HEK293 (cell line): ENCODE measurements around the gene SYNJ1.

Experiments used
- CTCF ChIA-PET: fragments of 350-600 bp; formaldehyde crosslinking; extraction: SDS; loops from one replicate; lab custom pipeline; 2021; ENCODE audit warnings: antibody characterized with exemption; lab: Yijun Ruan, JAX
- POLR2A ChIA-PET: fragments of 300-600 bp; formaldehyde crosslinking; extraction: SDS; loops from one replicate; lab custom pipeline; 2020; ENCODE audit warnings: antibody characterized with exemption, inconsistent platforms; lab: Yijun Ruan, JAX
- H3K27ac ChIP-seq: fragments of 200-500 bp; sonication (Bioruptor generic); 2 replicates; pipeline ENCODE4 v1.5.1; 2014; ENCODE audit warnings: low read depth, low read length, control low read depth, inconsistent platforms; ENCODE audit errors: extremely low read depth
- H3K36me3 ChIP-seq, 2 experiments: fragments of 200-500 bp in 1 of 2; sonication (Bioruptor generic) in 1 of 2; 1 replicate in 1 of 2; 2 replicates in 1 of 2; pipeline ENCODE4 v1.5.1; 2014 to 2017; ENCODE audit warnings: inconsistent platforms in 2 of 2, low read length in 2 of 2; ENCODE audit not compliant: control insufficient read depth in 2 of 2, insufficient read depth in 1 of 2
- H3K4me1 ChIP-seq: fragments of 200-500 bp; sonication (Bioruptor generic); 2 replicates; pipeline ENCODE4 v1.5.1; 2014; ENCODE audit warnings: mild to moderate bottlenecking, low read length, inconsistent platforms; ENCODE audit not compliant: control insufficient read depth, insufficient read depth
- H3K4me3 ChIP-seq: 2 replicates; pipeline ENCODE4 v1.5.1; 2011; ENCODE audit warnings: low read depth, mild to moderate bottlenecking, control low read depth, low read length, moderate library complexity
- H3K9me3 ChIP-seq: fragments of 200-500 bp; sonication (Bioruptor generic); 2 replicates; pipeline ENCODE4 v1.5.1; 2014; ENCODE audit warnings: low read depth, low read length, inconsistent platforms; ENCODE audit not compliant: control insufficient read depth, insufficient read depth
- GLI4 ChIP-seq: fragments of 450-650 bp; formaldehyde crosslinking; IDR thresholded peaks from 2 replicates; pipeline ENCODE4 v1.5.1; 2016; ENCODE audit warnings: missing biosample characterization, missing genetic modification characterization
- GLIS1 ChIP-seq: fragments of 450-650 bp; formaldehyde crosslinking; IDR thresholded peaks from 2 replicates; pipeline ENCODE4 v1.5.1; 2016; ENCODE audit warnings: missing biosample characterization, missing genetic modification characterization
- RBAK ChIP-seq: fragments of 450-650 bp; formaldehyde crosslinking; IDR thresholded peaks from 2 replicates; pipeline ENCODE4 v1.5.1; 2016; ENCODE audit warnings: missing biosample characterization, missing genetic modification characterization
- TCF7L2 ChIP-seq: IDR thresholded peaks from 2 replicates; pipeline ENCODE4 v1.6.1; 2011; ENCODE audit warnings: low read depth, mild to moderate bottlenecking, inconsistent platforms, low read length, moderate library complexity, borderline replicate concordance
- ZFP41 ChIP-seq: fragments of 450-650 bp; formaldehyde crosslinking; IDR thresholded peaks from 2 replicates; pipeline ENCODE4 v1.5.1; 2016; ENCODE audit warnings: missing biosample characterization, missing genetic modification characterization, borderline replicate concordance
- ZIC2 ChIP-seq: fragments of 450-650 bp; formaldehyde crosslinking; IDR thresholded peaks from 2 replicates; pipeline ENCODE4 v1.5.1; 2016; ENCODE audit warnings: missing biosample characterization, missing genetic modification characterization
- ZNF132 ChIP-seq: fragments of 450-650 bp; formaldehyde crosslinking; IDR thresholded peaks from 2 replicates; pipeline ENCODE4 v1.5.1; 2017; ENCODE audit warnings: missing biosample characterization, missing genetic modification characterization, borderline replicate concordance
- ZNF350 ChIP-seq: fragments of 450-650 bp; formaldehyde crosslinking; IDR thresholded peaks from 2 replicates; pipeline ENCODE4 v1.5.0; 2017; ENCODE audit warnings: missing biosample characterization, mild to moderate bottlenecking, missing genetic modification characterization
- ZNF426 ChIP-seq: fragments of 450-650 bp; formaldehyde crosslinking; IDR thresholded peaks from 2 replicates; pipeline ENCODE4 v1.5.1; 2017; ENCODE audit warnings: missing biosample characterization, missing genetic modification characterization, mild to moderate bottlenecking, inconsistent platforms, moderate library complexity
- ZNF529 ChIP-seq: fragments of 450-650 bp; formaldehyde crosslinking; IDR thresholded peaks from 2 replicates; pipeline ENCODE4 v1.5.1; 2017; ENCODE audit warnings: missing genetic modification characterization, missing biosample characterization; ENCODE audit not compliant: insufficient replicate concordance
- ZNF654 ChIP-seq: fragments of 450-650 bp; formaldehyde crosslinking; IDR thresholded peaks from 2 replicates; pipeline ENCODE4 v1.5.1; 2016; ENCODE audit warnings: low read depth, missing biosample characterization, missing genetic modification characterization
- ZSCAN16 ChIP-seq: fragments of 450-650 bp; formaldehyde crosslinking; IDR thresholded peaks from 2 replicates; pipeline ENCODE4 v1.5.1; 2016; ENCODE audit warnings: missing biosample characterization, missing genetic modification characterization
- TF ChIP-seq, protein P1 (sequence below): fragments of 450-650 bp; formaldehyde crosslinking; IDR thresholded peaks from 2 replicates; pipeline ENCODE4 v1.5.1; 2016; ENCODE audit warnings: missing biosample characterization, missing genetic modification characterization
- TF ChIP-seq, protein P2 (sequence below): fragments of 450-650 bp; formaldehyde crosslinking; IDR thresholded peaks from 2 replicates; pipeline ENCODE4 v1.5.1; 2016; ENCODE audit warnings: missing biosample characterization, missing genetic modification characterization
- TF ChIP-seq, protein P3 (sequence below): fragments of 450-650 bp; formaldehyde crosslinking; IDR thresholded peaks from 2 replicates; pipeline ENCODE4 v1.5.1; 2017; ENCODE audit warnings: missing biosample characterization, missing genetic modification characterization
- TF ChIP-seq, protein P4 (sequence below): fragments of 450-650 bp; formaldehyde crosslinking; optimal IDR thresholded peaks from 2 replicates; pipeline ENCODE3; 2016; ENCODE audit warnings: missing biosample characterization, mild to moderate bottlenecking, missing genetic modification characterization

The SYNJ1 gene

DNA sequence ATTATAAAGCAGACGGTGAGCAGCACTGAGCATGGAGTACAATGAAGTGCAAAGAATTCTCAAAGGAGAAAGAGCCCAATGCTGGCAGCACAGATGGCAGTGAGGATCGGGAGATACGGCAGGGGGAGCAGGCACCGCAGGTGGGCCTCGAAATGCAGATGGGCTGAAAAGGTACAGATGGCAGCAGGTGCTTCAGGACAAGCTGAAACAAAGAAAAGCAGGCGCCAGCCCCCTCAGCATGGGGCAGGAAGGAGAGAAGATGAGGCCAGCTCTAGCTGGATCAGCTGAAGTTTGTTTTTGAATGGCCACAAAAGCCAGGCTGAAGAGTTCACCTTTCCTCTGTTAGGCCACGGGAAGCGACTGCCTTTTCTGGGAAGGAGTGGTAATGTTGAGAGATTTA lies 123.3 kb downstream of the SYNJ1 start:
- Histone ChIP-seq H3K27ac (no peak overlapping the region), H3K36me3 (peaks cover 52 to 89% of the 10 kb centered on the region in 2 experiments), H3K9me3 (no peaks in the 10 kb centered on the region), H3K4me1 (no peaks in the 10 kb centered on the region)
- TF ChIP-seq, protein P1, sequence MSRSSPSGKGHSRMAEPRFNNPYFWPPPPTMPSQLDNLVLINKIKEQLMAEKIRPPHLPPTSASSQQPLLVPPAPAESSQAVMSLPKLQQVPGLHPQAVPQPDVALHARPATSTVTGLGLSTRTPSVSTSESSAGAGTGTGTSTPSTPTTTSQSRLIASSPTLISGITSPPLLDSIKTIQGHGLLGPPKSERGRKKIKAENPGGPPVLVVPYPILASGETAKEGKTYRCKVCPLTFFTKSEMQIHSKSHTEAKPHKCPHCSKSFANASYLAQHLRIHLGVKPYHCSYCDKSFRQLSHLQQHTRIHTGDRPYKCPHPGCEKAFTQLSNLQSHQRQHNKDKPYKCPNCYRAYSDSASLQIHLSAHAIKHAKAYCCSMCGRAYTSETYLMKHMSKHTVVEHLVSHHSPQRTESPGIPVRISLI = no peak
- no peak for TF ChIP-seq ZNF132 (tag by site-specific recombination)
- no peak for TF ChIP-seq ZNF654 (tag by site-specific recombination)
- no peak for TF ChIP-seq ZNF350
- TF ChIP-seq GLI4 (tag by site-specific recombination) = no peak
- no peak for TF ChIP-seq ZNF426 (tag by site-specific recombination)
- TF ChIP-seq RBAK (tag by site-specific recombination) = no peak
- TF ChIP-seq, all 188 proteins: peak for 0
- ChIA-PET CTCF (interaction anchor here (3.2 kb wide), 1 partner anchor 34 kb away, joined by 21 read pairs; no protein-coding TSS in a partner anchor), POLR2A (no interaction called here)
- H3K4me3 ChIP-seq = no peak overlapping the region

DNA sequence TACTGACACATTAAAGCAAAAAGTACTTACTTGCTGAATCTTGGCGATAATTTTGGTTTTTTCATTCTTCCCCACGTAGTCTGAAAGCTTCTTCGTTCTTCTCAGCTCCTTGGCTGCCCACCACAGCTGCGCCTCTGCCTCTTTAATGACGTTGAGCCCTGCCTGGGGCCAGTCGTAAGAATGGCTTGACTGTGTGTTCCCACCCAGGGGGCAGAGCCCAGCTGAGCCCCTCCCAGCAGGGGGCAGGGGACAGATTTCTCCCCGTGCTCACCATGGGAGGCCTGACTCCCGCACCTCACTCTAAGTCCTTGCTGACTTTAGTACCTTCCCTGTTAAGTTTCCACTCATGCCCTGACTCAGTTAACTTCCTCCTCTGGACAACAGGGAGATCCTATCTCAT lies 124.7 kb downstream of the SYNJ1 start:
- POLR2A ChIA-PET = no interaction called here
- no peaks in the 10 kb centered on the region for H3K9me3 ChIP-seq
- CTCF ChIA-PET = interaction anchor here (3.2 kb wide), 1 partner anchor 33 kb away, joined by 21 read pairs; no protein-coding TSS in a partner anchor
- H3K4me3 ChIP-seq = no peak overlapping the region
- H3K27ac ChIP-seq = no peak overlapping the region
- TF ChIP-seq ZIC2 (tag by site-specific recombination) (peak; percentile 98), ZSCAN16 (no peak), GLIS1 (tag by site-specific recombination) (peak; percentile 75), ZFP41 (tag by site-specific recombination) (no peak)
- TF ChIP-seq, protein P2, sequence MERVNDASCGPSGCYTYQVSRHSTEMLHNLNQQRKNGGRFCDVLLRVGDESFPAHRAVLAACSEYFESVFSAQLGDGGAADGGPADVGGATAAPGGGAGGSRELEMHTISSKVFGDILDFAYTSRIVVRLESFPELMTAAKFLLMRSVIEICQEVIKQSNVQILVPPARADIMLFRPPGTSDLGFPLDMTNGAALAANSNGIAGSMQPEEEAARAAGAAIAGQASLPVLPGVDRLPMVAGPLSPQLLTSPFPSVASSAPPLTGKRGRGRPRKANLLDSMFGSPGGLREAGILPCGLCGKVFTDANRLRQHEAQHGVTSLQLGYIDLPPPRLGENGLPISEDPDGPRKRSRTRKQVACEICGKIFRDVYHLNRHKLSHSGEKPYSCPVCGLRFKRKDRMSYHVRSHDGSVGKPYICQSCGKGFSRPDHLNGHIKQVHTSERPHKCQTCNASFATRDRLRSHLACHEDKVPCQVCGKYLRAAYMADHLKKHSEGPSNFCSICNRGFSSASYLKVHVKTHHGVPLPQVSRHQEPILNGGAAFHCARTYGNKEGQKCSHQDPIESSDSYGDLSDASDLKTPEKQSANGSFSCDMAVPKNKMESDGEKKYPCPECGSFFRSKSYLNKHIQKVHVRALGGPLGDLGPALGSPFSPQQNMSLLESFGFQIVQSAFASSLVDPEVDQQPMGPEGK (tag by site-specific recombination) = 0 out of 2 replicates have a peak, but pooled peaks have one; percentile 21
- no peaks in the 10 kb centered on the region for H3K4me1 ChIP-seq
- peaks cover 47 to 88% of the 10 kb centered on the region in 2 experiments for H3K36me3 ChIP-seq

DNA sequence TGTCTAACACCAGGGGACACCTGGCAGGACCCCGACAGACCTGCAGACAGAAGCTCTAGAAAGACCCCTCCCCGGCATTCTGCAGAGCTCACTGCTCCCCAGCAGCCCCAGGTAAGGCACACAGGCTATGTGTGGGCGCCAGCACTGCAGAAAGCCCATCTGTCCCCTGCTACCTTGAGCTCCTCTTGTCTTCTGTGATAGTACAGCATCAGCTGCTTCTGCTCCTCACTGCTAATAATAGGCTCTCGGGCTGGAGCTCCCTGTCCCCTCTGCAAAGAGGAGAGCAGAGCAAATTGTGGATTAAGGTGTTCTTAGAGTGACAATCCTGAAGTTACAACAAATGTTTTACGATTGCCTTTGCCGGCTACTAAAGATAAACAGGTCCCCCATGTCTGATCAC lies 125.7 kb downstream of the SYNJ1 start:
- Histone ChIP-seq H3K36me3 (peaks cover 38 to 85% of the 10 kb centered on the region in 2 experiments), H3K4me3 (no peak overlapping the region), H3K9me3 (no peaks in the 10 kb centered on the region), H3K4me1 (no peaks in the 10 kb centered on the region), H3K27ac (no peak overlapping the region)
- ChIA-PET CTCF (interaction anchor here (0.6 to 5.3 kb wide), 14 partner anchors 9 to 1483 kb away, joined by 3 to 209 read pairs (median 6); partner anchors contain the start of genes CFAP298, TCP10L and URB1), POLR2A (interaction anchor here (0.6 to 2.5 kb wide), 3 partner anchors 11 to 201 kb away, joined by 3 to 23 read pairs (median 10); partner anchors contain the start of gene CFAP298)
- TF ChIP-seq ZNF529 (no peak), TCF7L2 (no peak)
- TF ChIP-seq, protein P3, sequence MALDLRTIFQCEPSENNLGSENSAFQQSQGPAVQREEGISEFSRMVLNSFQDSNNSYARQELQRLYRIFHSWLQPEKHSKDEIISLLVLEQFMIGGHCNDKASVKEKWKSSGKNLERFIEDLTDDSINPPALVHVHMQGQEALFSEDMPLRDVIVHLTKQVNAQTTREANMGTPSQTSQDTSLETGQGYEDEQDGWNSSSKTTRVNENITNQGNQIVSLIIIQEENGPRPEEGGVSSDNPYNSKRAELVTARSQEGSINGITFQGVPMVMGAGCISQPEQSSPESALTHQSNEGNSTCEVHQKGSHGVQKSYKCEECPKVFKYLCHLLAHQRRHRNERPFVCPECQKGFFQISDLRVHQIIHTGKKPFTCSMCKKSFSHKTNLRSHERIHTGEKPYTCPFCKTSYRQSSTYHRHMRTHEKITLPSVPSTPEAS (tag by site-specific recombination) = no peak
- TF ChIP-seq, protein P4, sequence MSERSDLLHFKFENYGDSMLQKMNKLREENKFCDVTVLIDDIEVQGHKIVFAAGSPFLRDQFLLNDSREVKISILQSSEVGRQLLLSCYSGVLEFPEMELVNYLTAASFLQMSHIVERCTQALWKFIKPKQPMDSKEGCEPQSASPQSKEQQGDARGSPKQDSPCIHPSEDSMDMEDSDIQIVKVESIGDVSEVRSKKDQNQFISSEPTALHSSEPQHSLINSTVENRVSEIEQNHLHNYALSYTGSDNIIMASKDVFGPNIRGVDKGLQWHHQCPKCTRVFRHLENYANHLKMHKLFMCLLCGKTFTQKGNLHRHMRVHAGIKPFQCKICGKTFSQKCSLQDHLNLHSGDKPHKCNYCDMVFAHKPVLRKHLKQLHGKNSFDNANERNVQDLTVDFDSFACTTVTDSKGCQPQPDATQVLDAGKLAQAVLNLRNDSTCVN = no peak
